ENCODE measurements around the gene FRAT1. TPM values are rescaled to one million over a fixed set of nuclear protein-coding genes. Genes with fewer than 3 reads are reported as not detected.
"Not testable (repeated sequence)": the region's sequence is repeated elsewhere in the genome, so short reads cannot be mapped to it uniquely, and the experiment has no call there.

FRAT1 gene
- total RNA-seq, 2 donors from 2014 or later = 2.1 to 6.2 TPM

DNA sequence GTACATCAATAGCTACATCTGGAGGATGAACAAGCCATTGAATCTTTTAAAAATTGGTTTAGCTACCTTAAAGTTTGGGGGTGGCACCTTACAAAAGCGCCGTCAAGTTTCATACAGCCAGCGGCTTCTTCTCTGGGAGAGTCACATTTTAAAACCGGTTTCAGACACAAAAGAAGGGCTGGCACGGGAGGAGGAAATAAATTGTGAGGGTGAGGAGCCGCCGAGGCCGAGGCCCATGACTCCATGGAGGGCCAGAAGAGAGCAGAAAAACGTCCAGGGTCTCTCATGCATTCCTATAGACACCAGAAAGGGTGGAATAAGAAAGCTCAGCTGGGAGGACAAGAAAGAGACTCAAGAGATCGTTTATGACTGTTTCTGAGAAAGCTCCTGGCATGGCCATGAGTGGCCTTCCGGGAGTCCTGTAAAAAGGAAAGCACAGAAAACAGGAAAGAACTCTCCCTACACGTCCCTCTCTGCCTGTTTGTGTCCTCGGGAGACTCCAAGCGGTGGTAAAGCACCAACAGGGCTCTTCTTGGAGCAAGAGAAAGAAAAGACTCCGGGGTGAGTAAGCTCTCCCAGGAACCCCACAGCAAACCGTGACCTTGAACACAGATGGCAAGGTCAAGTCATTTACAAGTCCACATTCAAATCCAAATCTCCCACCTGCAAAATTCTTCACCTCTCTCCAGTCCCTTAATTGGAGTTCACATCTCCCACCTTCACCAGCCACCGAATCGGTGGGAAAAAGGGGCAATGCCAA lies 13.7 kb downstream of the FRAT1 start:
- peak; percentile 16 to 34 for ATAC-seq
- intact Hi-C loops (cut with DNase I) = loop anchor here (2.0 to 10.0 kb wide), 3 partner anchors 40 to 54 kb away; partner anchors contain the start of gene ARHGAP19 (in 1 of the 2)
- peak; percentile 41 for DNase-seq

DNA sequence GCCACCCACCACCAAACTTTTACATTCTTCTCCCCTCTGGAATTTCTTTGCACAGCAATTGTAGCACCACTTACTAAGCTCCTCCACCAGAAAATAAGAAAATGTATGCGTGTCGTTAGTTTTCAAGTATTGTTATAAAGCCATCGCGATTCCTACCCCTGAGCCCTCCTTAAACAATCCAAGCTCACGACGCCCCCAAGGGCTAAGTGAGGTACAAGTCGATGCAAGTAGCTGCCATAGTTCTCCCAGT lies 14.2 kb downstream of the FRAT1 start:
- no peak for ATAC-seq
- intact Hi-C loops (cut with DNase I) = loop anchor here (2.0 to 10.0 kb wide), 3 partner anchors 41 to 54 kb away; partner anchors contain the start of gene ARHGAP19 (in 1 of the 2)
- DNase-seq = no peak

DNA sequence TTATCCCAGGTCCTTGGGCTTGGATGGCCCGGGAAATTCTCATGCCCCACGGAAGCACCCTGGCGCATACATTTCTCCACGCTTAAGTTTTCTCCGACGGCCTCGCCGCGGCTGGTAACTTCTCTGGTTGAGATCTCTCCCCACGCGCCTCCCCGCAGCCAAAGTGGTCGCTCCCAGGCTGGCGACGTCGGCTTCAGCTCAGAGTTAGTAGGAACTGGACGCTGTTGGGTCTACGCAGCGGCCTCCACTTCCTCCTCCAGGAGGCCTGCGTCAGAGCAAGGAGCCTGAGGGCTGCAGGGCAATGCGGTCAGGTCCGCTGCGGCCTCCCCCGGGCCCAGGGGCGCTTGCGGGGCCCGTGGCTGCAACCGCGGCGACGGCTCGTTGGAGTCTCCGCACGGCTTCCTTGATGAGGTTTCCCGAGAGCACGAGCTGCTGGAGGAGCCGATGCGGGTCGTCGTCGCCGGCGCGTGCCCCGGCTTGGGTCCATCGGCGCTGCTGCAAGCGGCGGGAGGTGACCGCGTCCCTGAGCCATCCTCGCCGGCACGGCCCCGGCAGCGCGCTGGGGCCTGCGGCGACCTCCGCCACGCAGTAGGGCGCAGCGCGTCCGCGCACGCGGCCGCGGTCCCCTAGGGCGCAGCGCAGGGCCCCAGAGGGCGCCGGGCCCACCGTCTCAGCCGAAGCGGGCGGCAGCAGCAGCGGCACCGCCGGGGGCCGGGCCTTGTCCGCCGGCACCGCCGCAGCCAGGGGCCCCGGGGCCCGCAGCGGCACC lies 14.7 kb downstream of the FRAT1 start:
- ATAC-seq (peak; percentile 4 to 24), DNase-seq (peak; percentile 66)
- intact Hi-C loops (cut with DNase I) = loop anchor here (2.0 to 10.0 kb wide), 3 partner anchors 41 to 55 kb away; partner anchors contain the start of gene ARHGAP19 (in 1 of the 2)

DNA sequence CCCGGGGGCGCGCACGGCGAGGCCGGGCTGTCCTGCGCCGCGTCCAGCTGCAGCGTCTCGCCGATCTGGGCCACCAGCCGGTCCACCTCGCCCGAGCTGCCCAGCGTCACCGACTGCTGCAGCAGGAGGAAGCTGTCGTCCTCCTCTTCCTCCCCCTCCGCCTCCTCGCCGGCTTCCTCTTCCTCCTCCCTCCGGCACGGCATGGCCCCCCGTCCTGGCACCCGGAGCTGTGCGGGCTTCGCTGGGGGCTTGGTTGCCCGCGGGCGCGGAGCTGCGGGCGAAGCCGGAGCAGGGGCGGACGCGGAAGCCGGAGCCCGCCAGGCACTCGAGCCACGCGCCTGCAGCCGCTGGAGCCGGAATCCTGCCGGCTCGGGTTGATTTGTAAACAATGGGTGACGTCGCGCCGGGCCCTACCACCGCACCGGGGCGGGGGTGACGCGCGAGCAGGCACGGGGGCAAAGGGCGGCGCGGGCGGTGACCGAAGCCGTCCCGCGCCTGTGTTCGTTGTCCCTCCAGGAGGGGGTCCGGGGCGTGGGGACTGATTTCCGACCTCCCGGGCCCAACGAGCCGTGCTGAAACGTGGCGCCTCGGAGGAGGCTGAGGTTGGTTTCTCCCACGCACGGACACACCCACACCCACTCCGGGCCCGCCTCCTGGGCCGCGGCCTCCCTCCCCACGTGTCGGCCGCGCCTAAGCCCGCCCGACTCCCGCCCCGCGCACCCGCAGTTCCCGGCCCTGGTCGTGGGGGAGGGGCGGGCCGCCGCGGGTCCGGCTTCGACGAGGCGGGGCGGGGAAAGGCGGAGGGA lies 15.5 kb downstream of the FRAT1 start, which contains the start of gene FRAT2:
FRAT2 (minus strand) TSS at position 360 of the 806 bp plus-strand sequence; CDS start at position 203, 157 bp downstream.
- peak; percentile 97 for ATAC-seq
- DNase-seq = peak; percentile 91
- intact Hi-C loops (cut with DNase I) = loop anchor here (5.0 to 10.0 kb wide), 2 partner anchors 42 to 50 kb away; partner anchors contain the start of gene ARHGAP19 (in 1 of the 2)

DNA sequence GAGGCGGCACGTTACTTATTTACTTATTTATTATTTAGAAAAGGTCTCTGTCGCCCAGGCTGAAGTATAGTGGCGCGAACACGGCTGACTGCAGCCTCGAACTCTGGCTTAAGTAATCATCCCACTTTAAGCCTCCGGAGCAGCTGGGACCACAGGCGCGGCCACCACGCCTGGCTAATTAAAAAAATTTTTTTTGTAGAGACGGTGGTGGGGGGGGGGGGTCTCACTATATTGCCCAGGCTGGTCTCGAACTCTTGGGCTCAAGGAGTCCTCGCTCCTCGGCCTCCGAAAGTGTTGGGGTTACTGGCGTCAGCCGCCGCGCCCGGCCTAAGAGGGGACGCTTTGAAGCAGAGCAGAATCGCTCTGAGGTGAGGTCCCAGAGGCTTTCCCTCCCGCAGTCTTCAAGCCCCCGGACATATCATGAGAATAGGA lies 16.1 kb downstream of the FRAT1 start:
- intact Hi-C loops (cut with DNase I) = loop anchor here in 1 of 2 donors (10.0 kb wide), 1 partner anchor 50 kb away; no protein-coding TSS in a partner anchor
- ATAC-seq = no peak
- DNase-seq = no peak

DNA sequence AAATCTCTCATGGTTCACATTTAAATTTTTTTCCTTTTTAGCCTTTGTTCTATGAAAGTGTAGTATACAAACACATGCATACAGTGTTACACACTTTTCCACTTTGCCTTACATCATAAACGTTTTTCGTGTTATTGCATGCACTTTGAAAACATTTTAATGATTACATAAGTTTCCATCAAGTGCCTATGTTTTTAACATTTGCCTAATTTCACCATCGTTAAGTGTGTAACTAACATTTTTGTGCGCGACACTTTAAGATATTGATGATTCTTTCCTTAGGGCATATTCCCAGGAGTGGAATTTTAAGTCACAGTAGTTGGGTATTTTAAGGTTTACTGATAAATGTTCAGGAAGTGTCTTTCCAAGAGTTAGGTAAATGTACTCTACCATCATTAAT lies 16.9 kb downstream of the FRAT1 start:
- no peak for DNase-seq
- intact Hi-C loops (cut with DNase I) = loop anchor here in 1 of 2 donors (10.0 kb wide), 1 partner anchor 51 kb away; no protein-coding TSS in a partner anchor
- ATAC-seq = no peak

DNA sequence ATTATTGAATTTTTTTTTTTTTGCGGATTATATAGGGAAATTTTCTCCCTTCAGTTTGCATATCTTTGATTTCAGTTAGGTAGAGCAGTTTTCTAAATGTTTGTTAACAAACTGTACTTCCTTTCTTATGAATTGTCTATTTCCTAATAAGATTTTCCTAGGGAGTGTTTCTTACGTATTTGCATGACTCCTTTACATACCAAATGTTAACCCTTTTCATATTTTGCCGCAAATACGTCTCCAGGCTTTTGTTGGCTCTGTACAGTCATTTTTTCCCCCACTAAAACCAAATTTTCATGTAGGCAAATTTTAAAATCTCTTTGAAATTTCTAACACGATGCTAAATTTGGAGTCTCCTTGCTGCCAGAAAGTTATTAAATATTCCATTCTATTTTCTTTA lies 17.4 kb downstream of the FRAT1 start:
- DNase-seq = no peak
- intact Hi-C loops (cut with DNase I) = loop anchor here in 1 of 2 donors (10.0 kb wide), 1 partner anchor 52 kb away; no protein-coding TSS in a partner anchor
- no peak for ATAC-seq

DNA sequence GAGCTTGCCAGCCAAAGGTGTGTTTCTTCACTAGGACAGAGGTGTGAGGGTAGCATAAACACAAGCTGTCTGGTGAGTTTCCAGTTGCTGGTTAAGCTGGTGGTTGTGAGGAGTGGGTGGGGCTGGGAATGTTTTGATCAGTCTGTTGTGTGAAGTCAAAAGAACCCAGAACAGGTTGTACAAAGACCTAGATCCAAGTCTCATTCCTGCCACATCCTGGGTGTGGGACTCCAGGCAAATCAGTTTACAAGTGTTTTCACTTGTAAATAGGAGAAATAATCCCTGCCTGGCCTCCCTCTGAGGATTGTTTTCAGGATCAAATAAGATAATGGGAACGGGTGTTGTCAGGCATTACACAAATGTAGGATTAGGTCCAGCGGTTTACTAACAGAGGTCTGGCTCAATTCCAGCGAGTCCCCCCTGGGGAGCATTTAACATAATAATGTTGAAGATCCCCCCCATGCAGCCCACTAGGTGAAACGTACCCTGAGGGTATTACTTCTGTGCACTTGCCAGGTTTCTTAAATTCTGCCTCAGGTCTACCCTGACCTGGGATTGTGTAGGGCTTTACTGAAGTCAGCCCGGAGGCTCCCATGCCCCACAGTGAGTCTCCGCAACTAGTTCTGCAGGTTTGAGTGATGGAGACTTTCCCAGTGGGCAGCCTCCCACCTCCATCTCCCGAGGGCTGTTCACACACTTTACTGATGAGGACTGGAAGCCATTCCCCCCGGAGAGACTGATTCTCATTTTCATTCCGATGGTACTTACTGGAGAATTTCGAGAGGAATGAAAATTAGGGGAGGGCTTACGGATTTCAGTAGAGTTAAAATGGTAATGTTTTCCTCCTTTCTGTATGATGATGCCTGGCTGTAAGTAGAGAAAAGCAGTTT lies 18.1 kb downstream of the FRAT1 start:
- intact Hi-C loops (cut with DNase I) = loop anchor here in 1 of 2 donors (10.0 kb wide), 1 partner anchor 52 kb away; no protein-coding TSS in a partner anchor
- DNase-seq (no peak), ATAC-seq (no peak)

DNA sequence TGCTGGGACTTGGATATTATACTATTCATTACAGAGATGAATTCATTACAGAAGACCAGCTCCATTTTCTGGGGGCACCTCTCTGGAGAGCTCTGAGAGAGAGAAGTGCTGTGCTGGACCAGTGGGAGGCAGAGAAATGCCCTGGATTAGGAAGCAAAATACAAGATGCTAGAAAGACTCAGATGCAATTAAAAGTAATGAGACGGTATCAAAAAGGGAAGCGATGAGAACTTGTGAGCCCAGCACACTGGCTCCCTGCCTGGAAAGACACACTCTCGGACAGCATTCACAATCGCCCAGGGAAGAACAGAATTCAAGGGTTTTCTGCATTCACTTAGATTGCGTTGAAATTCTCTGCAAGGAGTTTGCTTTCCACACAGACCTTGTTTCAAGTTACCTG lies 19.0 kb downstream of the FRAT1 start:
- intact Hi-C loops (cut with DNase I) = loop anchor here in 1 of 2 donors (10.0 kb wide), 1 partner anchor 53 kb away; no protein-coding TSS in a partner anchor
- DNase-seq (no peak), ATAC-seq (no peak)

DNA sequence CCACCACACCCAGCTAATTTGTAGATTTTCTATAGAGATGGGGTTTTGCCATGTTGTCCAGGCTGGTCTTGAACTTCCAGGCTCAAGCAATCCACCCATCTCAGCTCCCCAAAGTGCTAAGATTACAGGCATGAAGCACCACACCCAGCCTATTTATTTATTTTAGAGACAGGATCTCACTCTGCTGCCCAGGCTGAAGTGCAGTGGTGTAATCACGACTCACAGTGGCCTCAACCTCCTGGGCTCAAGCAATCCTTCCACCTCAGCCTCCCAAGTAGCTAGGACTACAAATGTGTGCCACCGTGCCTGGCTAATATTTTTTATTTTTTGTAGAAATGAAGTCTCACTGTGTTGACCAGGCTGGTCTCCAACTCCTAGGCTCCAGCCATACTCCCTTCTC lies 22.3 kb downstream of the FRAT1 start:
- intact Hi-C loops (cut with DNase I) = no loop called here
- no peak for ATAC-seq
- no peak for DNase-seq

DNA sequence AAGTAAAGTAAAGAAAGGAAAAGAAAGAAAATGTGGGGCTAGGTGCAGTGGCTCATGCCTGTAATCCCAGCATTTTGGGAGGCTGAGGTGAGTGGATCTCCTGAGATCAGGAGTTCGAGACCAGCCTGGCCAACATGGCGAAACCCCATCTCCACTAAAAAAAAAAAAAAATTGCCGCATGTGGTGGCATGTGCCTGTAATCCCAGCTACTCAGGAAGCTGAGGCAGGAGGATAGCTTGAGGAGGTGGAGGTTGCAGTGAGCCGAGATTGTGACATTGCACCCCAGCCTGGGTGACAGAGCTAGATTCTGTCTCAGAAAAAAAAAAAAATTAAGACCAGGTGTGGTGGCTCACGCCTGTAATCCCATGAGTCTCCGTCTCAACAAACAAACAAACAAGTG lies 24.6 kb downstream of the FRAT1 start:
- ATAC-seq; intact Hi-C loops (cut with DNase I); DNase-seq: not testable (repeated sequence)

DNA sequence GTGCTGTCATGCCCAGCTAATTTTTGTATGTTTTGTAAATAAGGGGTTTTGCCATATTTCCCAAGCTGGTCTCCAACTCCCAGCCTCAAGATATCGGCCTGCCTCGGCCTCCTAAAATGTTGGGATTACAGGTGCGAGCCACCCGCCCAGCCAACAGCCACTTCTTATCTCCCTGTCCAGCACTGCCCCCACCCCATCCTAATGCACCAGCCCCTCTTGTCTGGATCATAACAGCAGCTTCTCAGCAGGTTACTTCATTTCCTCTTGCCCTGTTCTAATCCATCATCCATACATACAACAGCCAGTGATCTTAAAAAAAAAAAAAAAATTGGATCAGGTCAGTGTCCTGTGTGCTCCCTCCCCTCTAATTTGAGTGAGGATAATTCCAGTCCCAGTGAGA lies 28.2 kb downstream of the FRAT1 start:
- DNase-seq (no peak), ATAC-seq (no peak)
- intact Hi-C loops (cut with DNase I) = no loop called here

DNA sequence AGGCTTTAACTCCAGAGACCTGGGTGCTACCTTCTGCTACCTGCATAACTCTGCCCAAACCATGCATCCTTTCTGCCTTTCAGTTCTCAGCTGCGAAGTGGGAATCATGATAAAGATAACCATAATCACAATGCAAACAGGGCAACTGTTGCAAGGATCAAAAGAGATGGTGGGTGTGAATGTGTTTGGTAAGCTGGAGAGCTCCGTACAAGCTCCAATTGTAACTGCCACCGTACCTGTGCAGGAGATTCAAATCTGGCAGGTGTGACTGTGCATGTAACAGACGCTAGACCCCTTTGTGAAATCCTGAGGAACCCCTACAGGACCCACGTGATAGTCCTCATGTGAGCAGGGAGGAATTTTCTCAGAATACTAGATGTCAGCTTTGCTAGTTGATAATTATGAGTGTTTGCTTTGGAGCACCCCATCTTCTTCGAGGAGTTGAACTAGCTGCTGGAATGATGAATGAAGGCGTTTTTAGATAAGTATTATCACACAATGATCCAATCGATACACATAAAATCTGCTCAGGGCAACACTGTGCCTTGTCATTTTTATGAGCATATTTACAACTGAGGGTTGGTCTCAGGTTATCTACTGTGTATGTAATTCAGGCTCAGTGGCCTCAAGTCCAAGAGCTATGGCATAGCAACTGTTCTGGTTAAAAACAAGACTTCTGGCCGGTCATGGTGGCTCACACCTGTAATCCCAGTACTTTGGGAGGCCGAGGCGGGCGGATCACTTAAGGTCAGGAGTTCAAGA lies 30.9 kb downstream of the FRAT1 start:
- intact Hi-C loops (cut with DNase I) = no loop called here
- DNase-seq (no peak), ATAC-seq (no peak)

DNA sequence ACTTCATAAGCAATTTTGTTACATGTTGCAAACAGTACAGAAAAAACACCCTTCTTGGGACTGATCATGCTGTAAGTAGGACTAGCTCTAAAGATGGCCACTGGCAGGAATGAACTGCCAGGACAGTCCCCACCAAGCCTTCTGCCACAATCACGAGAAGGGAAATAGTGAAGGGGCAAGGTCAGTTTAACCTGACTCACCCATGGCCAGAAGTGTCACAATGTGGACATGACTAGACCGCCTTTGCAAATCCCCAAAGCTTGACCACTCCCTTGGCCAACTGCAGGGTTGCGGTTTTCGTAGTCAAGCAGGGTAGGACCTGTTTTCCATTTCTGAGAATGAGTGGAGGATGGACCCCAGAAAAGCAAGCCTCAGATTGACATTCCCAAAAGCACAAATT lies 34.9 kb downstream of the FRAT1 start:
- intact Hi-C loops (cut with DNase I) = no loop called here
- no peak for DNase-seq
- no peak for ATAC-seq

DNA sequence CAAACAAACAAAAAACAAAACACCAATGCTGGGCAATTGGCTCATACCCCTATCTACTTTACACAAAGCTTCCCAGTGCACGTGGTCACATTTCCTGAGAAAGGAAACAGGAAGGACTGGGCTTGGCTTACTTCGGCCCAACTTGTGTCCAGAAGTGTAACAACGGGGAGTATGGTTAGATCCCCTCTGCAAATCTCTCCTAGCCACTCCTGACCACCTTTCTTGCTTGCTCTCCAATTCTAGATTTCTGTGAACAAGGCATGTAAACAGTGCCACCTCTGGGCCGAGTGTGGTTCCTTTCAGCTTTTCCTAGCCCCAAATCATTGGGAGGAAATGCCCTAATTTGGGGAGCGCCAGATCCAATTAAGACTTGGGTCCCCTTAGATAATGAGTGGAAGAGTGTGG lies 36.5 kb downstream of the FRAT1 start:
- DNase-seq (no peak), ATAC-seq (peak; percentile 30 to 74)
- intact Hi-C loops (cut with DNase I) = no loop called here

DNA sequence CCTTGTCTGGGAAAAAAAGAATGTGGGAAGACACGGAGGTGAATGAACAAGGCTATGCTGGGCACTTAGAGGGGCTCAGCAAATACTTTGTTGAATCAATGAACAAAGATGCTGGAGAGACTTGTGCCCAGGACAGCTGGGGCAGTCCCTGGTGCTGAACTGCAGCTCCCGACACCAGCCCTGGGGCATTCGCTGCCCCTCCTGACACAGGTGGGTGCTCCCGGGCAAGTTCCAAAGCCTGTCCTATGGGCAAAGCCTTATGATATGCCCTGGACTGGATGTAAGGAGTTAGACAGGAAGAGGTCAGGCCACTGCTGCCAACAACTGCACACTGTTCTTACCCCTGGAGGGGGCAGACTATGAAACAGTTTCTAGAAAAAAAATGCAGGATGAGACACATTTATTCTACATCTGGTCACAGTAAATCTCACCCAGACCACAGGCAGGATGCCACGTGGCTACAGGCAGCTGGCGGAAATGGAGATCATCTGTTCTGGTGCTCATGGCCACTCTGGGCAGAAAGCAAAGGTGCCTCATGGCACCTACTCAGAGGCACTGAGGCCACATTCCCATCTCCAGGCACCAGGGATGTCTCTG lies 37.3 kb downstream of the FRAT1 start:
- DNase-seq (no peak), ATAC-seq (no peak)
- intact Hi-C loops (cut with DNase I) = no loop called here

DNA sequence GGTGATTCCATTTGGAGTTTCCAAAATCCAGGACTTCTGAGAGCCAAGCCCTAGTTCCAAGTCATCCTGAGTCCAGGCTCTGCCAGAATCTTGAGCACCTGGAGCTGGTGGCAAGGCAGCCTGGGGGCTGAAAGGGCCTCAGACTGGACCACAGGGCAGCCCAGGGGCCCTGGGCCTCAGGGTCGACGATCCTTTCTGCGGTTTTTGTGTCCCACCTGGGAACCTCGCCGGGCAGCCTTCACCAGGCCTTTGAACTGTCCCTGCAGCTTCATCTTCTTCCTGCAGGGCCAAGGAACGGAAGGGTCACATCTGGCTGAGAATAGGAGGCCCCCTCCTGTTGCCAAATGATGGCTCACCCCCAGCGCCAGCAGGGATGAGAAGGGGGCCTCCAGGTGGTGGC lies 37.8 kb downstream of the FRAT1 start:
- ATAC-seq (no peak), DNase-seq (no peak)
- intact Hi-C loops (cut with DNase I) = no loop called here

All from left cardiac atrium (tissue), 4 donors.